Central memory CD8-positive, alpha-beta T cell (primary cell): ENCODE results near the gene SP7.
"Not testable (repeated sequence)": the region's sequence is repeated elsewhere in the genome, so short reads cannot be mapped to it uniquely, and the experiment has no call there.

Experiments used
- ATAC-seq: fragments of 150-1000 bp; cut with Tn5 transposase; replicated peaks from 2 replicates; pipeline ENCODE4 v1.10.0; 2022; ENCODE audit warnings: mild to moderate bottlenecking, moderate FRiP score, moderate number of reproducible peaks; ENCODE audit not compliant: poor library complexity, severe bottlenecking; ENCODE audit errors: extremely low read depth
- DNase-seq, 2 donors: peaks; one replicate each; pipeline ENCODE4 v3.0.0; 2021; ENCODE audit warnings: low spot score in 2 of 2
- H3K27ac Mint-ChIP-seq: one replicate; pipeline ENCODE4 v1.8.0; 2022; ENCODE audit warnings: low read depth, mild to moderate bottlenecking, moderate library complexity, mixed read lengths
- H3K27me3 Mint-ChIP-seq: one replicate; pipeline ENCODE4 v1.8.0; 2022; ENCODE audit warnings: mixed read lengths
- H3K36me3 Mint-ChIP-seq: one replicate; pipeline ENCODE4 v1.8.0; 2022; ENCODE audit warnings: mild to moderate bottlenecking, moderate library complexity, mixed read lengths; ENCODE audit not compliant: insufficient read depth
- H3K4me1 Mint-ChIP-seq: one replicate; pipeline ENCODE4 v1.8.0; 2022; ENCODE audit warnings: mixed read lengths
- H3K4me3 Mint-ChIP-seq: one replicate; pipeline ENCODE4 v1.8.0; 2022; ENCODE audit warnings: mild to moderate bottlenecking, moderate library complexity, mixed read lengths
- H3K9me3 Mint-ChIP-seq: one replicate; pipeline ENCODE4 v1.8.0; 2022; ENCODE audit warnings: mixed read lengths

SP7 gene

GRCh38 chr12:53365245-53365904 is 29.2 kb upstream of the SP7 start:
- no peak overlapping the region for H3K4me3 Mint-ChIP-seq
- H3K27ac Mint-ChIP-seq: no peak overlapping the region
- no peaks in the 10 kb centered on the region for H3K27me3 Mint-ChIP-seq
- peaks cover 5% of the 10 kb centered on the region for H3K4me1 Mint-ChIP-seq
- no peaks in the 10 kb centered on the region for H3K36me3 Mint-ChIP-seq
- ATAC-seq: no peak
- no peaks in the 10 kb centered on the region for H3K9me3 Mint-ChIP-seq
- DNase-seq: no peak

- not testable (repeated sequence) for H3K4me3 Mint-ChIP-seq, H3K9me3 Mint-ChIP-seq, ATAC-seq, H3K4me1 Mint-ChIP-seq, H3K27me3 Mint-ChIP-seq, H3K36me3 Mint-ChIP-seq, H3K27ac Mint-ChIP-seq, DNase-seq
Measured at GRCh38 chr12:53361638-53362037, 25.5 kb upstream of the SP7 start.

- no peaks in the 10 kb centered on the region for H3K27me3 Mint-ChIP-seq
- peaks cover 1% of the 10 kb centered on the region for H3K36me3 Mint-ChIP-seq
- DNase-seq (no peak), ATAC-seq (no peak)
- H3K4me1 Mint-ChIP-seq: no peaks in the 10 kb centered on the region
- H3K9me3 Mint-ChIP-seq: no peaks in the 10 kb centered on the region
- H3K4me3 Mint-ChIP-seq: no peak overlapping the region
- no peak overlapping the region for H3K27ac Mint-ChIP-seq
Measured at GRCh38 chr12:53358836-53359419, 22.8 kb upstream of the SP7 start.

- peaks cover 8% of the 10 kb centered on the region for H3K4me1 Mint-ChIP-seq
- H3K36me3 Mint-ChIP-seq: peaks cover 1% of the 10 kb centered on the region
- peak overlapping the region; percentile 41 for H3K27ac Mint-ChIP-seq
- ATAC-seq (no peak), DNase-seq (no peak)
- H3K9me3 Mint-ChIP-seq: no peaks in the 10 kb centered on the region
- H3K27me3 Mint-ChIP-seq: no peaks in the 10 kb centered on the region
- no peak overlapping the region for H3K4me3 Mint-ChIP-seq
Measured at GRCh38 chr12:53355121-53355520, 19.0 kb upstream of the SP7 start.

GRCh38 chr12:53353257-53353655 is 17.1 kb upstream of the SP7 start:
- DNase-seq: no peak
- H3K4me1 Mint-ChIP-seq: peaks cover 8% of the 10 kb centered on the region
- no peaks in the 10 kb centered on the region for H3K9me3 Mint-ChIP-seq
- H3K4me3 Mint-ChIP-seq: no peak overlapping the region
- H3K36me3 Mint-ChIP-seq: no peaks in the 10 kb centered on the region
- ATAC-seq: no peak
- H3K27me3 Mint-ChIP-seq: no peaks in the 10 kb centered on the region
- H3K27ac Mint-ChIP-seq: no peak overlapping the region

- peak; percentile 72 to 79 for DNase-seq
- Mint-ChIP-seq H3K9me3 (no peaks in the 10 kb centered on the region), H3K4me3 (no peak overlapping the region), H3K36me3 (no peaks in the 10 kb centered on the region), H3K27ac (no peak overlapping the region), H3K27me3 (no peaks in the 10 kb centered on the region), H3K4me1 (peaks cover 8% of the 10 kb centered on the region)
- peak; percentile 95 for ATAC-seq
Measured at GRCh38 chr12:53352331-53353256, 16.4 kb upstream of the SP7 start.

- H3K9me3 Mint-ChIP-seq: no peaks in the 10 kb centered on the region
- no peak overlapping the region for H3K4me3 Mint-ChIP-seq
- H3K36me3 Mint-ChIP-seq: peaks cover 12% of the 10 kb centered on the region
- ATAC-seq: no peak
- H3K27ac Mint-ChIP-seq: no peak overlapping the region
- H3K27me3 Mint-ChIP-seq: no peaks in the 10 kb centered on the region
- DNase-seq: no peak
- H3K4me1 Mint-ChIP-seq: peaks cover 21% of the 10 kb centered on the region
Measured at GRCh38 chr12:53347905-53348304, 11.8 kb upstream of the SP7 start.

GRCh38 chr12:53346491-53346890 is 10.3 kb upstream of the SP7 start:
- peak overlapping the region; percentile 91 for H3K4me3 Mint-ChIP-seq
- no peaks in the 10 kb centered on the region for H3K9me3 Mint-ChIP-seq
- H3K27ac Mint-ChIP-seq: no peak overlapping the region
- peaks cover 13% of the 10 kb centered on the region for H3K36me3 Mint-ChIP-seq
- DNase-seq: no peak
- no peaks in the 10 kb centered on the region for H3K27me3 Mint-ChIP-seq
- no peak for ATAC-seq
- H3K4me1 Mint-ChIP-seq: peaks cover 14% of the 10 kb centered on the region

GRCh38 chr12:53345486-53346188 is 9.5 kb upstream of the SP7 start:
- Mint-ChIP-seq H3K9me3 (no peaks in the 10 kb centered on the region), H3K4me1 (peaks cover 14% of the 10 kb centered on the region), H3K36me3 (peaks cover 13% of the 10 kb centered on the region), H3K27me3 (peaks cover 3% of the 10 kb centered on the region), H3K4me3 (peak overlapping the region; percentile 91), H3K27ac (peak overlapping the region; percentile 84)
- ATAC-seq: no peak
- no peak for DNase-seq

- peak overlapping the region; percentile 84 for H3K27ac Mint-ChIP-seq
- peak overlapping the region; percentile 91 for H3K4me3 Mint-ChIP-seq
- peaks cover 13% of the 10 kb centered on the region for H3K36me3 Mint-ChIP-seq
- ATAC-seq: peak; percentile 79
- H3K27me3 Mint-ChIP-seq: peaks cover 9% of the 10 kb centered on the region
- peak; percentile 37 to 44 for DNase-seq
- no peaks in the 10 kb centered on the region for H3K9me3 Mint-ChIP-seq
- peaks cover 14% of the 10 kb centered on the region for H3K4me1 Mint-ChIP-seq
Measured at GRCh38 chr12:53344824-53345485, 8.8 kb upstream of the SP7 start.

- peak overlapping the region; percentile 84 for H3K27ac Mint-ChIP-seq
- H3K9me3 Mint-ChIP-seq: no peaks in the 10 kb centered on the region
- H3K36me3 Mint-ChIP-seq: peaks cover 13% of the 10 kb centered on the region
- H3K27me3 Mint-ChIP-seq: peaks cover 9% of the 10 kb centered on the region
- ATAC-seq: no peak
- peak overlapping the region; percentile 91 for H3K4me3 Mint-ChIP-seq
- peaks cover 14% of the 10 kb centered on the region for H3K4me1 Mint-ChIP-seq
- no peak for DNase-seq
Measured at GRCh38 chr12:53344487-53344823, 8.3 kb upstream of the SP7 start.

GRCh38 chr12:53343969-53344368 is 7.8 kb upstream of the SP7 start:
- no peak for ATAC-seq
- peaks cover 13% of the 10 kb centered on the region for H3K36me3 Mint-ChIP-seq
- no peak for DNase-seq

More at GRCh38 chr12:53343969-53344368, 7.8 kb upstream of the SP7 start:
- Mint-ChIP-seq H3K27ac (peak overlapping the region; percentile 84), H3K27me3 (peaks cover 9% of the 10 kb centered on the region), H3K4me3 (peak overlapping the region; percentile 91), H3K9me3 (no peaks in the 10 kb centered on the region), H3K4me1 (peaks cover 14% of the 10 kb centered on the region)
